Measurements from ENCODE around the gene UNC13B.

DNA sequence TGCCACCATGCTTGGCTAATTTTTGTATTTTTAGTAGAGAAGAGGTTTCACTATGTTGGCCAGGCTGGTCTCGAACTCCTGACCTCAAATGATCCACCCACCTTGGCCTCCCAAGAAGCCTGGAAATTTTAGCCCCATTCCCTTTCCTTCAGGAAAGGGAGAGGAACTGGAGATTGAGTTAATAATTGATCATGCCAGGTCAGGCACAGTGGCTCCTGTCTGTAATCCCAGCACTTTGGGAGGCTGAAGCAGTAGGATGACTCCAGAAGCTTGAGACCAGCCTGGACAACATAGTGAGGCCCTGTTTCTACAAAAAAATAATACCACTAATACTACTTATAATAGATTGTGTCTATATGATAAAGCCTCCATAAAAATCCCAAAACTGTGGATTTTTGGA lies 124.6 kb downstream of the UNC13B start:
- no peak for TF ChIP-seq CTCF (IDR thresholded peaks at IDR 0.05)
- no peak for TF ChIP-seq POLR2A (IDR thresholded peaks at IDR 0.05)
- no peak for TF ChIP-seq EP300 (IDR thresholded peaks at IDR 0.05)
